Erythroblast (primary cell): ENCODE data around the gene NFATC1.
"Not testable (repeated sequence)": the region's sequence is repeated elsewhere in the genome, so short reads cannot be mapped to it uniquely, and the experiment has no call there.

ENCODE experiments used
- DNase-seq, 2 experiments: peaks; one replicate each; lab custom pipeline; 2025; lab: John Stamatoyannopoulos, UW
- GATA1 ChIP-seq: IDR thresholded peaks from 2 replicates; pipeline ENCODE4 v1.6.1; 2011; ENCODE audit warnings: low read depth, mild to moderate bottlenecking, control low read depth, low read length, moderate library complexity
- POLR2A ChIP-seq: IDR thresholded peaks from 2 replicates; pipeline ENCODE4 v1.6.1; 2011; ENCODE audit warnings: mild to moderate bottlenecking, low read length

Gene NFATC1

DNA sequence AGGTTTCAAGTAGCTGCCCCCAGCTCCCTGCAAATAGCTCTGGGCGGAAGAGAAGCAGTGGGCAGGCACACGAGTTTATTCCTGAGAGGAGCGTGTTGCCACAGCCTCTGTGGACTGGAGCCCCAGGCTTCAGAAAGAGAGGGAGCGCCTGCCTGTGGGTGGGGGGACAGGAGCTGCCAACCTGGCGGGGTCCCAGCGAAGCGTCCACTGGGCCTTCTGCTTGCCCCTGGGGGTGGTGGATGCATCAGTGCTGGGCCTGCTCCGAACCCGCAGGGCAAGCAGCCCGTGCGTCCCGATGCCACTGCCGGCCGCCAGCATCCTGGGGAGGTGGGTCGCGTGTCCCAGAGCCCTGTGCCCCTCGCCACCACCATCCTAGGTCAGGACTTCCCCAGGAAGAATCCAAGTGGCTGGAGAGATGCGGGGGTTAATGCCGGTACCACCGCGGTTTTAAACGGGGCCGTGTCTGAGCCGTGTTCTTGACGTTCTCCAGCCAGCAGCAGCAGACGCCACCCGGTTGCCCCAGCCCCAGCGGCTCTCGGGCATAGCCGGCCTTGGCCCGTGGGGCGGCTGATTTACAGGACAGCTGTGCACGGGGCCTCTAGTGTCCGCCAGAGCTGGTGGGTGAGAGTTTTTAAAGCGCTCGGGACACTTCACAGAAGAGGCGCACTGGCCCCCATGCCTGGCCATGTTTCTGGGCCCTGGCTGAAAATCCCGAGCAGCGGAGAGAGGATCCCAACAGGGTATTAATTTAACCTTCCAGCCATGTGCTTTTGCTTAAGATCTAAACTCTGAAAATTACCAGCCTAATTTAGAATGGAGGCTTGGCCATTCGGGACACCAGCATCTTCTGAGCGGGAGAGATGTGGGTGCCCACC lies 84.7 kb downstream of the NFATC1 start:
- DNase-seq = no peak
- TF ChIP-seq GATA1 = no peak
- TF ChIP-seq POLR2A = no peak

DNA sequence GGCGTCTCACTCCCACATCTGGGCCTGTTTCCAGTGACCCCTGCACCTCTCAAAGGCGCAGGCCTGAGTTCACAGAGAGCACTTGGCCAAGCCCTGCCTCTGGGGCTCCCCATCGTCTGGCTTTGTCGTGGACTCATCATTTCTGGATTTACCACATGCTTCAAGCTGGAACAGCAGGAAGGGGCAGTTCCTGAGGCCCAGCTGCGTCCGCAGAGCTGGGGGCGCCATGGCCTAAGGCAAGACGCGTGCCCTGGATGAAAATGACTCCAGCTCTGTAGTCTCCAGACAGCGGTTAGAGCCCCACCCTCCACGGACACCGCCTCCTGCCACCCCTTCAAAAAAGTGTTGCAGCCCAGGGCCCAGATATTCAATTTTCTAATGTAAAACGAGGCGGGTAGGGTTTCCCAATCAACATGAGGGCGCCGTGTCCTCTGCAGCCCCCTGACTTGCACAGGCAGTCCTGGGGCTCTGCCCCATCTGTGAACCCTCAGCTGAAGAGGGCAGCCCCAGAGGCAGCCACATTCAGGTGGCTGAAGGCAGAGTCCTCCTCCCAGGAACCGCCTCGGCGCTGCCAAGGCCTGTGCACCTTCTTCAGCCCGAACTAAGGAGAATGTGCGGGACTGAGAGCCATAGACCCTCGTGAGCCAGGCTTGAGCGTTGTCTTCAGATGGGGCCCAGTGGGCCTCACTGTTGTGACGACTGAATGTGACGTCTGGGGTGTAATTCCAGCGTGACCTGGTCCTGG lies 85.5 kb downstream of the NFATC1 start:
- TF ChIP-seq POLR2A = no peak
- no peak for TF ChIP-seq GATA1

GRCh38 chr18:79483393-79483792 lies 87.7 kb downstream of the NFATC1 start:
- not testable (repeated sequence) for DNase-seq

More for the DNA sequence above, 85.5 kb downstream of the NFATC1 start:
- peak; percentile 30 to 37 for DNase-seq

DNA sequence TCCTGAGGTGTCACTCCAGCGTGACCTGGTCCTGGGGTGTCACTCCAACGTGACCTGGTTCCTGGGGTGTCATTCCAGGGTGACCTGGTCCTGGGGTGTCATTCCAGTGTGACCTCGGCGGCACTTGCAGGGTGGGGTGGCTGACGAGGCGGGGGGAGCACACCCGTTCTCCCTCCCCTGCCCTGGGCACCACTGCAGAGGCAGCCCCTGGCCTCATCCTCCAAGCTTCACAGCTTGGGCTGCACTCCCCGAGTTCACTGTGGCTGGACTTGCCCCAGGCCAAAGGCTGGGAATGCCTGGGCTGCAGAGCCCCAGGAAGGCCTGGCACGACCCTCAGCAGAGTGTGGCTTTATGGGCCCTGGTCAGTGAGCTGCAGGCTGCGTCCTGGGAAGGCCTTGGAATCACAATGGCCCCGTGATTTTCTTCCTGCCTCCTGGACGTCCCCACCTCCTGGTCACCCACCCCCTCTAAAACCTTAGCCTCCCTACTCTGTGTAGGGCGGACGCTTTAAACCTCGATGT lies 88.3 kb downstream of the NFATC1 start:
- DNase-seq = no peak
- no peak for TF ChIP-seq GATA1
- no peak for TF ChIP-seq POLR2A

DNA sequence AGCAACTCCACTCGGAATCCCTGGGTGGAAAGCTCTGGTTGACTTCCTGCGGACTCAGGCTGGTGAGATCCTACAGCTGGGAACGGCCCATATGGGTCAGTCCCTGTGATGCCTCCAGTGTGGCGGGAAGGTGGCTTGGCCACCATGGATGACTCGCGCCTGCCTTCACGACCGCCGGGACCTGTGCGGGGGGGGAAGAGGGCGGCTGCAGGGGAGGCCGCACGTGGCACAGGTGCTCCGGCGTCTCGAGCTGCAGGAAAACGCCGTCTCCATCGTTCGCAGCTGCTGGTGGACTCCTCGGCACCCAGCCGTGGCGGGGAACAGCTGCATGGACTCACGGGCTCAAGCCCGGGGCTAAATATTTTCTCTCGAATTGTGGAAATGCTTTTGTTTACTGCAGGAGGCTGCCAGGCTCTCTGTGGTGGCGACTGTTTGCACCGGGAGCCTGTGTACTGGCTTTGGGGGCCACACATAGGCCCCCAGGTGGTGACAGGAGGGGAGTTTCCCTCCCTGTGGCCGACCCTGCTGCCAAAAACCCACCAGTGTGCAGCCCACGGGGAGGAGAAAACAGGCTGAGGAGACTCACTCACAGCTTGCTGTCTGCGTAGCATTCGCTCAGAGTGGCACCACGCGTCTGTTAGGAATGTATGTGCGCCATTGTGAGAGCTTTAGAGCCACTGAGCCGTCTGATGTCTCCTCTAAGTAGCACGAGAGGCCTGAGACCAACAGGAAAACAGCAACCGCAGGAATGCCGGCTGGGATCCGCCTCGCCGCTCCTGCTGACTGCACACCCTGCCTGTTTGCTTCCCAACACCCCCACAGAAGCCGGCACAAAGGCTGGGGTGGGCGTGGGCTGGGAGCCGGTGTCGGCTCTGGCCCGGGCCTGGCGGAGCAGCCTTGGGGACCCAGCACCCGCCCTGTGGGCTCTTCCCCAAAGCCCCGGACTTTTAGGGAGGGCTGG lies 89.2 kb downstream of the NFATC1 start:
- TF ChIP-seq POLR2A = no peak
- no peak for TF ChIP-seq GATA1
- DNase-seq = no peak

DNA sequence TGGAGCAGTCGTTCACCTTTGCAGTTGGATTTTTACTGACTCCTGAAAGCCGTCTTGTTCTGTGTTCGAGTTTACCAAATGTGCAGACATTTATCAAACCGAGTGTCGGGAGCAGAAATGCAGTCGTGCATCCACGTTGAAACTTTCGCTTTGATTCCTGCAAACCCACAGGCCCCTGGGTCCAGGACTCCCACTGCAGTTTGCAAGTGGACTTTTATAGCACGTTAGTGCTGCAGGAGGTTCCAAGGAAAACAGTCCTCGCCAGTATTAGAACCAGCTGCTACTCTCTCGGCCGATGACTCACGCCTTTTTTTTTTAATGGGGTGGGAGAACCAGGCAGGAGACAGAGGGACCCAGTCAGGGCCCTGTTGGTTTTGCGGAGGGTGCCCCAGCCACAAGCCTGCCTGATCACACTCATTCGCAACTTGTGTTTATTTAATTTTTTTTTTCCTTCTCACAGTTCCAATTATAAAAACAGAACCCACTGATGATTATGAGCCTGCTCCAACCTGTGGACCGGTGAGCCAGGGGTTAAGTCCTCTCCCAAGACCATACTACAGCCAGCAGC lies 90.1 kb downstream of the NFATC1 start:
- TF ChIP-seq POLR2A = no peak
- no peak for TF ChIP-seq GATA1
- DNase-seq = no peak

- TF ChIP-seq GATA1 (no peak), POLR2A (no peak)
- DNase-seq = no peak
Observed at GRCh38 chr18:79486356-79487182, 90.8 kb downstream of the NFATC1 start.

GRCh38 chr18:79487183-79487800 lies 91.6 kb downstream of the NFATC1 start:
- TF ChIP-seq GATA1 (no peak), POLR2A (no peak)
- no peak for DNase-seq

- TF ChIP-seq POLR2A (no peak), GATA1 (no peak)
- DNase-seq = no peak
Observed at GRCh38 chr18:79487801-79488201, 92.1 kb downstream of the NFATC1 start.

- TF ChIP-seq POLR2A (no peak), GATA1 (no peak)
- DNase-seq = no peak
Observed at GRCh38 chr18:79488311-79489050, 92.8 kb downstream of the NFATC1 start.

GRCh38 chr18:79489051-79489898 lies 93.5 kb downstream of the NFATC1 start:
- no peak for TF ChIP-seq POLR2A
- TF ChIP-seq GATA1 = no peak
- no peak for DNase-seq
